Measurements from ENCODE around the gene PDE10A. TPM values are rescaled to one million over a fixed set of nuclear protein-coding genes. Genes with fewer than 3 reads are reported as not detected.
"Not testable (repeated sequence)": the region's sequence is repeated elsewhere in the genome, so short reads cannot be mapped to it uniquely, and the experiment has no call there.

PDE10A gene
- total RNA-seq, 1 donor from 2014 or later = 6.0 TPM

GRCh38 chr6:165618241-165618640, 44.8 kb downstream of the PDE10A start:
- TF ChIP-seq, protein P1, sequence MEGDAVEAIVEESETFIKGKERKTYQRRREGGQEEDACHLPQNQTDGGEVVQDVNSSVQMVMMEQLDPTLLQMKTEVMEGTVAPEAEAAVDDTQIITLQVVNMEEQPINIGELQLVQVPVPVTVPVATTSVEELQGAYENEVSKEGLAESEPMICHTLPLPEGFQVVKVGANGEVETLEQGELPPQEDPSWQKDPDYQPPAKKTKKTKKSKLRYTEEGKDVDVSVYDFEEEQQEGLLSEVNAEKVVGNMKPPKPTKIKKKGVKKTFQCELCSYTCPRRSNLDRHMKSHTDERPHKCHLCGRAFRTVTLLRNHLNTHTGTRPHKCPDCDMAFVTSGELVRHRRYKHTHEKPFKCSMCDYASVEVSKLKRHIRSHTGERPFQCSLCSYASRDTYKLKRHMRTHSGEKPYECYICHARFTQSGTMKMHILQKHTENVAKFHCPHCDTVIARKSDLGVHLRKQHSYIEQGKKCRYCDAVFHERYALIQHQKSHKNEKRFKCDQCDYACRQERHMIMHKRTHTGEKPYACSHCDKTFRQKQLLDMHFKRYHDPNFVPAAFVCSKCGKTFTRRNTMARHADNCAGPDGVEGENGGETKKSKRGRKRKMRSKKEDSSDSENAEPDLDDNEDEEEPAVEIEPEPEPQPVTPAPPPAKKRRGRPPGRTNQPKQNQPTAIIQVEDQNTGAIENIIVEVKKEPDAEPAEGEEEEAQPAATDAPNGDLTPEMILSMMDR (IDR thresholded peaks at IDR 0.05) = no peak
- ATAC-seq (no peak), DNase-seq (no peak)
- Histone ChIP-seq H3K4me3 (no peak overlapping the region), H3K9me3 (no peaks in the 10 kb centered on the region), H3K27me3 (no peaks in the 10 kb centered on the region), H3K4me1 (no peaks in the 10 kb centered on the region), H3K36me3 (no peaks in the 10 kb centered on the region), H3K27ac (no peak overlapping the region)
- intact Hi-C loops (cut with DNase I) = no loop called here

DNA sequence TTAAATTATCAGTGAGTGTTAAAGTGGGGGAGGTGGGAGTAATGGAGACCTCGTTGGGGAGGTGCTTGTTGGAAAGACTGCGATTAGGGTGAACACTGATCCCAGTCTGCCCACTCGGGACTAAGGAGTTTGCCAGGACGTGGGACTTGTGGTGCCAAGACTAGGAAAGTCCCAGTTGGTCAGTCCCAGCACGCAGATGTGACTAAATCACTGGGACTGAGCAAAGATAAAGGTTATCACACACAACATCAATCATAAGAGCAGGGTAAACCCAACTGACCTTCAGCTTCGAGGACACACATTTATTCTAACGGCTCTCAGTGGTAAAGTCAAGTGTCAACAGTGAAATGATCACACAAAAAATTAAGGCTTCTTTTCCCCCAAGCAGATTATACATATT, 45.5 kb downstream of the PDE10A start:
- Histone ChIP-seq H3K4me3 (no peak overlapping the region), H3K36me3 (no peaks in the 10 kb centered on the region), H3K27ac (no peak overlapping the region), H3K9me3 (no peaks in the 10 kb centered on the region), H3K27me3 (no peaks in the 10 kb centered on the region), H3K4me1 (no peaks in the 10 kb centered on the region)
- ATAC-seq = no peak
- intact Hi-C loops (cut with DNase I) = no loop called here
- no peak for DNase-seq
- TF ChIP-seq, protein P1 (IDR thresholded peaks at IDR 0.05) = no peak

DNA sequence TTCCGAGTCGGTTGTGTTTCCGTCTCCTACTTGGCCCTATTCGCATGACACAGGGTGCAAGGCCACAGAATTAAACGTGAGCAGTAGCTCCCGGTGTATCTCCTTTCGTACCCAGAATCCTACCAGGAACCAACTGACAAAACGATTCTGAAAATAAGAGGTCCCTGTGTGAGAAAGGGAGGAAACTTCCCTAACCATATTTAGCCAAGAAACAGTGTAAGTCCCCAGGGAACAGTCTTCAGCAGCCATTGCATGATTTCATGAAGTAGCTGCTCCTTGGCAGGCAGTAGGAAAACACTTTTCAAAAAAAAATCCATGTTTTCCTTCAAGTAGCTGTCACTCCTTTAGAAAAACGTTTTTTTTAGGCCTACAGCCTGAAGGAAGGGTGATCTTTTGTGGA, 46.9 kb downstream of the PDE10A start:
- Histone ChIP-seq H3K36me3 (no peaks in the 10 kb centered on the region), H3K9me3 (no peaks in the 10 kb centered on the region), H3K4me1 (no peaks in the 10 kb centered on the region), H3K27me3 (no peaks in the 10 kb centered on the region), H3K27ac (no peak overlapping the region), H3K4me3 (no peak overlapping the region)
- TF ChIP-seq, protein P1 (IDR thresholded peaks at IDR 0.05) = no peak
- intact Hi-C loops (cut with DNase I) = no loop called here
- DNase-seq = no peak
- ATAC-seq = no peak

- intact Hi-C loops (cut with DNase I) = no loop called here
- Histone ChIP-seq H3K36me3 (no peaks in the 10 kb centered on the region), H3K9me3 (no peaks in the 10 kb centered on the region), H3K4me3 (no peak overlapping the region), H3K27me3 (no peaks in the 10 kb centered on the region), H3K27ac (no peak overlapping the region), H3K4me1 (no peaks in the 10 kb centered on the region)
- no peak for DNase-seq
- ATAC-seq = no peak
- TF ChIP-seq, protein P1 (IDR thresholded peaks at IDR 0.05) = no peak
These were observed 47.4 kb downstream of the PDE10A start for GRCh38 chr6:165615636-165616035.

GRCh38 chr6:165611294-165611693, 51.7 kb downstream of the PDE10A start:
- Histone ChIP-seq H3K4me3 (no peak overlapping the region), H3K4me1 (no peaks in the 10 kb centered on the region), H3K27me3 (no peaks in the 10 kb centered on the region), H3K9me3 (no peaks in the 10 kb centered on the region), H3K36me3 (no peaks in the 10 kb centered on the region), H3K27ac (no peak overlapping the region)
- no peak for DNase-seq
- no peak for ATAC-seq
- intact Hi-C loops (cut with DNase I) = no loop called here
- TF ChIP-seq, protein P1 (IDR thresholded peaks at IDR 0.05) = no peak

- intact Hi-C loops (cut with DNase I); H3K27ac ChIP-seq; H3K4me3 ChIP-seq; ATAC-seq; H3K9me3 ChIP-seq; H3K4me1 ChIP-seq; DNase-seq; H3K36me3 ChIP-seq; H3K27me3 ChIP-seq: not testable (repeated sequence)
These were observed 54.5 kb downstream of the PDE10A start for GRCh38 chr6:165608577-165608976.

Measured in upper lobe of right lung (tissue), 1 donor.